HCT116 (cell line): ENCODE measurements around the gene GPR34. TPM values are rescaled to one million over a fixed set of nuclear protein-coding genes. Genes with fewer than 3 reads are reported as not detected.

Source experiments
- ATAC-seq: fragments of 200-7000 bp; cut with Tn5 transposase; 2 replicates; pipeline ENCODE4 v1.9.1; 2020; ENCODE audit warnings: mild to moderate bottlenecking, moderate library complexity
- BruUV-seq: library from RNA; stranded (reverse); fragments of 400-500 nt; replicated peaks from 2 replicates; lab custom pipeline; 2021; lab: Mats Ljungman, UMichigan
- CTCF ChIA-PET: fragments of 300-600 bp; sonication (Branson Sonifier 250); formaldehyde crosslinking; loops from one replicate; lab custom pipeline; 2021; ENCODE audit warnings: antibody characterized with exemption; lab: Charles Lee
- POLR2A ChIA-PET: fragments of 300-600, 350-600 bp; sonication (Branson Sonifier 250); formaldehyde crosslinking; loops from one replicate; lab custom pipeline; 2021; ENCODE audit warnings: antibody characterized with exemption; lab: Charles Lee
- RAD21 ChIA-PET, 2 experiments: fragments of 300-600 bp; sonication (Branson Sonifier 250); formaldehyde crosslinking; loops; one replicate each; lab custom pipeline; 2023; ENCODE audit warnings: low total read pairs in 2 of 2; ENCODE audit not compliant: uncharacterized antibody in 2 of 2, unreplicated experiment in 2 of 2, low non-redundant PET in 1 of 2; lab: Charles Lee
- DNase-seq: peaks from one replicate; pipeline ENCODE4 v3.0.0-alpha.2; 2010; ENCODE audit warnings: low read depth, low spot score
- H2AFZ ChIP-seq: fragments of 200-600 bp; shearing (Covaris generic), sonication (generic); 2 replicates; pipeline ENCODE4 v1.6.1; 2017; ENCODE audit warnings: low read depth, mixed run types, mixed read lengths, antibody characterized with exemption, low read length; ENCODE audit not compliant: poor library complexity, severe bottlenecking
- H3K27ac ChIP-seq: 2 replicates; pipeline ENCODE4 v1.5.1; 2012; ENCODE audit warnings: low read depth, low read length
- H3K27me3 ChIP-seq: fragments of 200-600 bp; sonication (generic); 2 replicates; pipeline ENCODE4 v1.6.1; 2016; ENCODE audit warnings: mixed run types, low read length, mixed read lengths; ENCODE audit not compliant: insufficient read depth
- H3K36me3 ChIP-seq, 2 experiments: fragments of 200-500 bp in 1 of 2; fragments of 200-600 bp in 1 of 2; sonication (Bioruptor generic) in 1 of 2; sonication (generic) in 1 of 2; 2 replicates each; pipeline versions ENCODE4 v1.5.1 to v1.6.1; 2014 to 2016; ENCODE audit warnings: low read length in 2 of 2, inconsistent platforms in 1 of 2, mixed read lengths in 1 of 2, mixed run types in 1 of 2; ENCODE audit not compliant: insufficient read depth in 2 of 2, control insufficient read depth in 1 of 2
- H3K4me1 ChIP-seq, 2 experiments: fragments of 200-600 bp in 1 of 2; sonication (generic) in 1 of 2; 2 replicates each; pipeline versions ENCODE4 v1.5.1 to v1.6.1; 2012 to 2017; ENCODE audit warnings: low read length in 2 of 2, inconsistent platforms in 1 of 2, mild to moderate bottlenecking in 1 of 2, mixed read lengths in 1 of 2, mixed run types in 1 of 2, moderate library complexity in 1 of 2; ENCODE audit not compliant: insufficient read depth in 2 of 2, control insufficient read depth in 1 of 2
- H3K4me2 ChIP-seq: fragments of 200-600 bp; sonication (generic); 2 replicates; pipeline ENCODE4 v1.6.1; 2017; ENCODE audit warnings: mixed run types, low read length, mixed read lengths
- H3K4me3 ChIP-seq, 2 experiments: fragments of 200-600 bp in 1 of 2; sonication (generic) in 1 of 2; replicated peaks in 1 of 2; 2 replicates each; pipeline ENCODE4 v1.5.1; 2011 to 2016; ENCODE audit warnings: low read length in 2 of 2, control low read depth in 1 of 2, low read depth in 1 of 2, mild to moderate bottlenecking in 1 of 2, mixed read lengths in 1 of 2, mixed run types in 1 of 2
- H3K79me2 ChIP-seq: fragments of 200-600 bp; sonication (generic); 2 replicates; pipeline ENCODE4 v1.6.1; 2017; ENCODE audit warnings: mild to moderate bottlenecking, mixed run types, low read length, moderate library complexity, mixed read lengths; ENCODE audit not compliant: insufficient read depth
- H3K9ac ChIP-seq: fragments of 200-600 bp; sonication (generic); 2 replicates; pipeline ENCODE4 v1.6.1; 2016; ENCODE audit warnings: low read length, mixed read lengths
- H3K9me2 ChIP-seq: fragments of 200-600 bp; sonication (generic), shearing (Covaris generic); 2 replicates; pipeline ENCODE4 v1.6.1; 2017; ENCODE audit warnings: mixed run types, mild to moderate bottlenecking, moderate library complexity; ENCODE audit not compliant: insufficient read depth
- H3K9me3 ChIP-seq, 2 experiments: fragments of 200-500 bp in 1 of 2; fragments of 200-600 bp in 1 of 2; sonication (Bioruptor generic) in 1 of 2; sonication (generic) in 1 of 2; 2 replicates each; pipeline ENCODE4 v1.6.1; 2014 to 2017; ENCODE audit warnings: low read length in 2 of 2, mixed read lengths in 2 of 2, inconsistent platforms in 1 of 2, low read depth in 1 of 2, mild to moderate bottlenecking in 1 of 2, mixed run types in 1 of 2, moderate library complexity in 1 of 2; ENCODE audit not compliant: control insufficient read depth in 1 of 2, insufficient read depth in 1 of 2
- H4K20me1 ChIP-seq: fragments of 200-600 bp; sonication (generic), shearing (Covaris generic); 2 replicates; pipeline ENCODE4 v1.6.1; 2017; ENCODE audit warnings: mixed run types, mild to moderate bottlenecking, moderate library complexity; ENCODE audit not compliant: insufficient read depth
- CBX3 ChIP-seq: IDR thresholded peaks from 2 replicates; pipeline ENCODE4 v1.6.1; 2012; ENCODE audit warnings: low read depth
- ELF1 ChIP-seq: IDR thresholded peaks from 2 replicates; pipeline ENCODE4 v1.6.1; 2012; ENCODE audit warnings: low read depth, borderline replicate concordance
- EZH2 ChIP-seq: fragments of 200-600 bp; sonication (generic); IDR thresholded peaks from 2 replicates; pipeline ENCODE4 v1.6.1; 2017; ENCODE audit warnings: antibody characterized with exemption, mixed run types
- EZH2phosphoT487 ChIP-seq: fragments of 200-600 bp; IDR thresholded peaks from 2 replicates; pipeline ENCODE4 v1.6.1; 2018; ENCODE audit warnings: antibody characterized with exemption, borderline replicate concordance
- FOSL1 ChIP-seq: IDR thresholded peaks from 2 replicates; pipeline ENCODE4 v1.6.1; 2012; ENCODE audit warnings: low read depth
- JUND ChIP-seq: IDR thresholded peaks from 2 replicates; pipeline ENCODE4 v1.6.1; 2012
- POLR2A ChIP-seq: IDR thresholded peaks from 2 replicates; pipeline ENCODE4 v1.7.0; 2011; ENCODE audit warnings: borderline replicate concordance; ENCODE audit not compliant: insufficient read depth, insufficient read length; ENCODE audit errors: extremely low read depth
- SP1 ChIP-seq: IDR thresholded peaks from 2 replicates; pipeline ENCODE4 v1.6.1; 2012; ENCODE audit warnings: low read depth
- TCF7L2 ChIP-seq: IDR thresholded peaks from 2 replicates; pipeline ENCODE4 v1.7.0; 2011; ENCODE audit warnings: borderline replicate concordance, inconsistent platforms; ENCODE audit not compliant: insufficient read depth, insufficient read length; ENCODE audit errors: extremely low read depth
- YY1 ChIP-seq: IDR thresholded peaks from 2 replicates; pipeline ENCODE4 v1.6.1; 2011; ENCODE audit warnings: low read length, low read depth, moderate library complexity, mild to moderate bottlenecking; ENCODE audit not compliant: insufficient replicate concordance; ENCODE audit errors: extremely low read depth
- ZFX ChIP-seq: fragments of 450-650 bp; IDR thresholded peaks from 2 replicates; pipeline ENCODE4 v1.6.1; 2017
- ZNF274 ChIP-seq: fragments of 200-500 bp; sonication (Bioruptor generic); IDR thresholded peaks from 2 replicates; pipeline ENCODE4 v1.6.1; 2014; ENCODE audit warnings: mild to moderate bottlenecking, low read depth, low read length, inconsistent platforms
- intact Hi-C: fragments of 100-400 bp; cut with micrococcal nuclease; formaldehyde crosslinking; loops from 2 replicates; pipeline ENCODE4 v1.10.0; 2022
- total RNA-seq: library from RNA; stranded (reverse); gene quantifications from one replicate; pipeline ENCODE4 v1.2.1, GENCODE V29; 2021; ENCODE audit not compliant: unreplicated experiment
- TF ChIP-seq, protein P1 (sequence below): IDR thresholded peaks from 2 replicates; pipeline ENCODE4 v1.6.1; 2012
- TF ChIP-seq, protein P2 (sequence below), 3 experiments: fragments of 200-600 bp in 1 of 3; sonication (generic) in 1 of 3; IDR thresholded peaks in 2 of 3; conservative IDR thresholded peaks in 1 of 3; 2 replicates each; pipeline ENCODE4 v1.5.1; 2012 to 2017; ENCODE audit warnings: low read depth in 2 of 3, low read length in 2 of 3, antibody characterized with exemption in 1 of 3, borderline replicate concordance in 1 of 3, control low read depth in 1 of 3, mild to moderate bottlenecking in 1 of 3, mixed read lengths in 1 of 3, mixed run types in 1 of 3, moderate library complexity in 1 of 3; ENCODE audit not compliant: insufficient read depth in 1 of 3

The GPR34 gene
- total RNA-seq, 1 experiment from 2014 or later: not detected

- no peak for TF ChIP-seq POLR2A
- no peak for TF ChIP-seq EZH2
- no peak for TF ChIP-seq TCF7L2
- TF ChIP-seq, protein P1, sequence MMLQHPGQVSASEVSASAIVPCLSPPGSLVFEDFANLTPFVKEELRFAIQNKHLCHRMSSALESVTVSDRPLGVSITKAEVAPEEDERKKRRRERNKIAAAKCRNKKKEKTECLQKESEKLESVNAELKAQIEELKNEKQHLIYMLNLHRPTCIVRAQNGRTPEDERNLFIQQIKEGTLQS: no peak
- TF ChIP-seq JUND: no peak
- TF ChIP-seq FOSL1: no peak
- no peak for TF ChIP-seq ZNF274
- no peak for TF ChIP-seq SP1
- no peak for TF ChIP-seq CBX3
- TF ChIP-seq ZFX: no peak
- ChIA-PET POLR2A (no interaction called here), RAD21 (no interaction called here), CTCF (no interaction called here)
- no peaks in the 10 kb centered on the region for H3K9me3 ChIP-seq
- no peak overlapping the region for H2AFZ ChIP-seq
- H3K9ac ChIP-seq: no peak overlapping the region
- H3K4me1 ChIP-seq: no peaks in the 10 kb centered on the region
- BruUV-seq: no TSS peak
- H3K4me2 ChIP-seq: no peak overlapping the region
- H3K9me2 ChIP-seq: no peaks in the 10 kb centered on the region
- no peak overlapping the region for H3K27ac ChIP-seq
- no peak overlapping the region for H3K4me3 ChIP-seq
- H3K79me2 ChIP-seq: no peaks in the 10 kb centered on the region
- no peaks in the 10 kb centered on the region for H4K20me1 ChIP-seq
- H3K36me3 ChIP-seq: no peaks in the 10 kb centered on the region
- intact Hi-C loops: no loop called here
- DNase-seq (no peak), ATAC-seq (no peak)
- no peaks in the 10 kb centered on the region for H3K27me3 ChIP-seq
Measured at GRCh38 chrX:41707218-41707617, 18.4 kb downstream of the GPR34 start.

GRCh38 chrX:41708486-41708885, 19.7 kb downstream of the GPR34 start:
- H3K27ac ChIP-seq: no peak overlapping the region
- BruUV-seq: no TSS peak
- H2AFZ ChIP-seq: no peak overlapping the region
- POLR2A ChIA-PET: no interaction called here
- RAD21 ChIA-PET: no interaction called here
- no peaks in the 10 kb centered on the region for H3K4me1 ChIP-seq
- H3K79me2 ChIP-seq: no peaks in the 10 kb centered on the region
- no peaks in the 10 kb centered on the region for H3K9me2 ChIP-seq
- ATAC-seq: no peak
- no peak overlapping the region for H3K4me3 ChIP-seq
- TF ChIP-seq JUND (no peak), ELF1 (no peak), EZH2phosphoT487 (no peak), YY1 (no peak), POLR2A (no peak)
- TF ChIP-seq, protein P2, sequence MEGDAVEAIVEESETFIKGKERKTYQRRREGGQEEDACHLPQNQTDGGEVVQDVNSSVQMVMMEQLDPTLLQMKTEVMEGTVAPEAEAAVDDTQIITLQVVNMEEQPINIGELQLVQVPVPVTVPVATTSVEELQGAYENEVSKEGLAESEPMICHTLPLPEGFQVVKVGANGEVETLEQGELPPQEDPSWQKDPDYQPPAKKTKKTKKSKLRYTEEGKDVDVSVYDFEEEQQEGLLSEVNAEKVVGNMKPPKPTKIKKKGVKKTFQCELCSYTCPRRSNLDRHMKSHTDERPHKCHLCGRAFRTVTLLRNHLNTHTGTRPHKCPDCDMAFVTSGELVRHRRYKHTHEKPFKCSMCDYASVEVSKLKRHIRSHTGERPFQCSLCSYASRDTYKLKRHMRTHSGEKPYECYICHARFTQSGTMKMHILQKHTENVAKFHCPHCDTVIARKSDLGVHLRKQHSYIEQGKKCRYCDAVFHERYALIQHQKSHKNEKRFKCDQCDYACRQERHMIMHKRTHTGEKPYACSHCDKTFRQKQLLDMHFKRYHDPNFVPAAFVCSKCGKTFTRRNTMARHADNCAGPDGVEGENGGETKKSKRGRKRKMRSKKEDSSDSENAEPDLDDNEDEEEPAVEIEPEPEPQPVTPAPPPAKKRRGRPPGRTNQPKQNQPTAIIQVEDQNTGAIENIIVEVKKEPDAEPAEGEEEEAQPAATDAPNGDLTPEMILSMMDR (IDR thresholded peaks at IDR 0.05 in 2 of 3, conservative IDR thresholded peaks at IDR 0.05 in 1 of 3; ENCODE audit: borderline replicate concordance in 1 of 3, insufficient read depth in 1 of 3, low read depth in 2 of 3, low read length in 2 of 3): no peak
- no peaks in the 10 kb centered on the region for H3K27me3 ChIP-seq
- no peak for DNase-seq
- CTCF ChIA-PET: no interaction called here
- no peak overlapping the region for H3K9ac ChIP-seq
- intact Hi-C loops: no loop called here
- H4K20me1 ChIP-seq: no peaks in the 10 kb centered on the region
- H3K4me2 ChIP-seq: no peak overlapping the region
- H3K9me3 ChIP-seq: no peaks in the 10 kb centered on the region
- H3K36me3 ChIP-seq: no peaks in the 10 kb centered on the region
